GM11168 (cell line): ENCODE results near the gene MYO3B.

Experiments
- in situ Hi-C: fragments of 300-500 bp; cut with MboI; formaldehyde crosslinking; loops from one replicate; pipeline ENCODE4 v1.12.0; 2022; ENCODE audit warnings: low sequenced_read_pairs; ENCODE audit not compliant: unreplicated experiment

MYO3B gene

DNA sequence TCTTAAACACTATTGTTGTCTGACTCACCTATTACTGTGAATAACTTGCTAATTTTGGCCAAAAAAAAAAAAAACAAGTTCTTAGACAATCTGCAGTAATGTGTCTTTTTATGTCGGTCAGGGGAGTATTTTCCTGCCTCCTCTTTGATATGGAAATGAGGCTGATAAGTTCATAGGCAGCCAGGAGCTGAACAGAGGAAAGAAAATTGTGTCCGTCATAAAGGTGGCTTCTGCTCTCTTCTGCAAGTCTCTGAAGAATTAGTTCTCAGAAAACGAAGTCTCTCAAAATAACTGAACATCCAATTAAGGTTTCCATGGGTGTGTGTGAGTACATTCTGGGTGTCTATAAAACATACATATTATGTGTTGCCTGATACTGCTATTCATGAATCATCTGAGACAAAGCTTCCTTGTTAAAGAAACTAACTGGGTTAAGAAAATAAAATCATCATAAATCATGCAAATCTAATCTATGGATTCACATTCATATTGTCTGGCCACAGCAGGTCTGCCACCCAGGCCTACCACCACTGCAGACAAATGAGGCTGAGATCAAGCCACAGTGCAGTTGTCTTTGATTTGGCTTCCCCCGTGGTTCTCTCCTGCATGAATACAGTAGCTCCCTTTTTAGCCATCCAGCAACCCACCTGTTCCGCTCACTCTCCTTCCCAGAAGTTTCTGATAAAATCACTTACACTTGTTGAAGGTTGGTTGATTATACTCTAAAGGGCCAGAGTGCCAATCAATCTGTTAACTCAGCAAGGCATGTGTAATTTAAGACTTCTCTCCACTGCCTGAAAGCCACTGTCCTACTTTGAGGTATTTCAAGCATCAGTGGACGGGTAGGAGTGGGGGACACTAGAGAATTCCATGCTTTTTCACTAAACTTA is 517.8 kb downstream of the MYO3B start:
- in situ Hi-C loops = no loop called here

GRCh38 chr2:170696948-170697347 is 519.0 kb downstream of the MYO3B start:
- in situ Hi-C loops = no loop called here

GRCh38 chr2:170701011-170701410 is 523.1 kb downstream of the MYO3B start:
- in situ Hi-C loops = loop anchor here (10.0 kb wide), 1 partner anchor 166 kb away; no protein-coding TSS in a partner anchor

- in situ Hi-C loops = loop anchor here (10.0 kb wide), 1 partner anchor 169 kb away; no protein-coding TSS in a partner anchor
Observed at GRCh38 chr2:170703776-170704476, 526.0 kb downstream of the MYO3B start.
